ENCODE measurements around the gene SERPINB12.

SERPINB12 gene

GRCh38 chr18:63564561-63564960, 22.4 kb downstream of the SERPINB12 start:
- Histone ChIP-seq H3K36me3 (no peaks in the 10 kb centered on the region), H3K27me3 (no peaks in the 10 kb centered on the region), H4K20me1 (no peaks in the 10 kb centered on the region), H3K9ac (no peak overlapping the region), H3K9me3 (replicated peaks in 1 of 11) (peaks cover 0 to 6% (median 0%) of the 10 kb centered on the region in 11 experiments; a peak in 4 of 22 replicates), H3K27ac (no peak overlapping the region), H3K4me1 (peaks cover 10 to 23% (median 14%) of the 10 kb centered on the region in 10 experiments; a peak in 19 of 20 replicates), H3K4me3 (no peak overlapping the region), H3K4me2 (no peak overlapping the region)
- TF ChIP-seq Cebpa-rat (IDR thresholded peaks at IDR 0.05), result no peak

- H3K9me3 ChIP-seq (replicated peaks in 1 of 11), result peaks cover 0 to 5% (median 0%) of the 10 kb centered on the region in 11 experiments; a peak in 2 of 22 replicates
- peaks cover 6 to 17% (median 8%) of the 10 kb centered on the region in 10 experiments; a peak in 19 of 20 replicates for H3K4me1 ChIP-seq
- no peak overlapping the region for H3K4me3 ChIP-seq
- TF ChIP-seq Cebpa-rat (IDR thresholded peaks at IDR 0.05), result no peak
- H3K4me2 ChIP-seq, result no peak overlapping the region
- no peaks in the 10 kb centered on the region for H3K27me3 ChIP-seq
- H3K27ac ChIP-seq, result no peak overlapping the region
- H3K36me3 ChIP-seq, result no peaks in the 10 kb centered on the region
- H4K20me1 ChIP-seq, result no peaks in the 10 kb centered on the region
- H3K9ac ChIP-seq, result no peak overlapping the region
Observed at GRCh38 chr18:63567276-63567675, 25.1 kb downstream of the SERPINB12 start.

GRCh38 chr18:63567825-63568224, 25.7 kb downstream of the SERPINB12 start:
- Histone ChIP-seq H3K4me1 (peaks cover 1 to 11% (median 3%) of the 10 kb centered on the region in 10 experiments; a peak in 12 of 20 replicates), H4K20me1 (no peaks in the 10 kb centered on the region), H3K9ac (no peak overlapping the region), H3K27me3 (no peaks in the 10 kb centered on the region), H3K4me3 (no peak overlapping the region), H3K27ac (no peak overlapping the region), H3K4me2 (no peak overlapping the region), H3K36me3 (no peaks in the 10 kb centered on the region), H3K9me3 (replicated peaks in 1 of 11) (peaks cover 0 to 5% (median 0%) of the 10 kb centered on the region in 11 experiments; a peak in 2 of 22 replicates)
- no peak for TF ChIP-seq Cebpa-rat (IDR thresholded peaks at IDR 0.05)

GRCh38 chr18:63570721-63571120, 28.6 kb downstream of the SERPINB12 start:
- Histone ChIP-seq H3K36me3 (no peaks in the 10 kb centered on the region), H3K9me3 (replicated peaks in 1 of 11) (peaks cover 0 to 5% (median 0%) of the 10 kb centered on the region in 11 experiments; a peak in 1 of 22 replicates), H3K9ac (no peak overlapping the region), H3K4me3 (no peak overlapping the region), H3K4me2 (no peak overlapping the region), H3K27me3 (no peaks in the 10 kb centered on the region), H3K4me1 (peaks cover 0 to 5% (median 0%) of the 10 kb centered on the region in 10 experiments; a peak in 2 of 20 replicates), H3K27ac (no peak overlapping the region), H4K20me1 (no peaks in the 10 kb centered on the region)
- TF ChIP-seq Cebpa-rat (IDR thresholded peaks at IDR 0.05), result no peak

- Histone ChIP-seq H3K9me3 (replicated peaks in 1 of 11) (no peaks in the 10 kb centered on the region), H3K4me2 (no peak overlapping the region), H3K4me1 (peaks cover 0 to 5% (median 0%) of the 10 kb centered on the region in 10 experiments; a peak in 3 of 20 replicates), H3K9ac (no peak overlapping the region), H3K27me3 (no peaks in the 10 kb centered on the region), H4K20me1 (no peaks in the 10 kb centered on the region), H3K27ac (no peak overlapping the region), H3K4me3 (no peak overlapping the region), H3K36me3 (no peaks in the 10 kb centered on the region)
- TF ChIP-seq Cebpa-rat (IDR thresholded peaks at IDR 0.05), result no peak
Observed at GRCh38 chr18:63575681-63576080, 33.5 kb downstream of the SERPINB12 start.

- H3K4me3 ChIP-seq, result no peak overlapping the region
- no peak overlapping the region for H3K9ac ChIP-seq
- no peak for TF ChIP-seq Cebpa-rat (IDR thresholded peaks at IDR 0.05)
- H3K27ac ChIP-seq, result no peak overlapping the region
- no peaks in the 10 kb centered on the region for H3K9me3 ChIP-seq (replicated peaks in 1 of 11)
- H4K20me1 ChIP-seq, result no peaks in the 10 kb centered on the region
- H3K36me3 ChIP-seq, result no peaks in the 10 kb centered on the region
- H3K4me2 ChIP-seq, result no peak overlapping the region
- no peaks in the 10 kb centered on the region for H3K27me3 ChIP-seq
- peaks cover 0 to 5% (median 0%) of the 10 kb centered on the region in 10 experiments; a peak in 3 of 20 replicates for H3K4me1 ChIP-seq
Observed at GRCh38 chr18:63578357-63578958, 36.3 kb downstream of the SERPINB12 start.

GRCh38 chr18:63579616-63580015, 37.4 kb downstream of the SERPINB12 start:
- H3K36me3 ChIP-seq, result no peaks in the 10 kb centered on the region
- no peak overlapping the region for H3K4me3 ChIP-seq
- H3K4me2 ChIP-seq, result no peak overlapping the region
- no peak overlapping the region for H3K27ac ChIP-seq
- H3K9ac ChIP-seq, result no peak overlapping the region
- H3K27me3 ChIP-seq, result no peaks in the 10 kb centered on the region
- H4K20me1 ChIP-seq, result no peaks in the 10 kb centered on the region
- peaks cover 0 to 5% (median 2%) of the 10 kb centered on the region in 10 experiments; a peak in 9 of 20 replicates for H3K4me1 ChIP-seq
- no peaks in the 10 kb centered on the region for H3K9me3 ChIP-seq (replicated peaks in 1 of 11)
- no peak for TF ChIP-seq Cebpa-rat (IDR thresholded peaks at IDR 0.05)

- no peak for TF ChIP-seq Cebpa-rat (IDR thresholded peaks at IDR 0.05)
- Histone ChIP-seq H3K4me2 (peak overlapping the region in 2 of 11 experiments; percentile 28 to 65; a peak in 1 of 22 replicates), H3K9me3 (replicated peaks in 1 of 11) (peaks cover 0 to 13% (median 6%) of the 10 kb centered on the region in 11 experiments; a peak in 7 of 22 replicates), H3K4me1 (peaks cover 0 to 25% (median 2%) of the 10 kb centered on the region in 10 experiments; a peak in 8 of 20 replicates), H3K36me3 (no peaks in the 10 kb centered on the region), H3K9ac (no peak overlapping the region), H3K27me3 (no peaks in the 10 kb centered on the region), H4K20me1 (no peaks in the 10 kb centered on the region), H3K4me3 (no peak overlapping the region), H3K27ac (no peak overlapping the region)
Observed at GRCh38 chr18:63585988-63586387, 43.8 kb downstream of the SERPINB12 start.

- Histone ChIP-seq H3K9ac (no peak overlapping the region), H4K20me1 (no peaks in the 10 kb centered on the region), H3K4me3 (no peak overlapping the region), H3K36me3 (no peaks in the 10 kb centered on the region), H3K4me2 (no peak overlapping the region), H3K27ac (no peak overlapping the region), H3K4me1 (peaks cover 0 to 26% (median 2%) of the 10 kb centered on the region in 10 experiments; a peak in 8 of 20 replicates), H3K9me3 (replicated peaks in 1 of 11) (peaks cover 0 to 13% (median 6%) of the 10 kb centered on the region in 11 experiments; a peak in 7 of 22 replicates), H3K27me3 (no peaks in the 10 kb centered on the region)
- TF ChIP-seq Cebpa-rat (IDR thresholded peaks at IDR 0.05), result no peak
Observed at GRCh38 chr18:63586431-63586830, 44.3 kb downstream of the SERPINB12 start.

- no peaks in the 10 kb centered on the region for H3K27me3 ChIP-seq
- TF ChIP-seq Cebpa-rat (IDR thresholded peaks at IDR 0.05), result no peak
Observed at GRCh38 chr18:63586966-63587365, 44.8 kb downstream of the SERPINB12 start, which contains the start of gene SERPINB13. Gene SERPINB13, plus strand, starts transcription at chr18:63587343. Its CDS starts 1,325 bp downstream, at chr18:63588668.

More at GRCh38 chr18:63586966-63587365, 44.8 kb downstream of the SERPINB12 start, which contains the start of gene SERPINB13:
- no peak within 1 kb of the TSS for H3K4me3 ChIP-seq
- peaks cover 0 to 13% (median 6%) of the 10 kb centered on the region in 11 experiments; a peak in 7 of 22 replicates for H3K9me3 ChIP-seq (replicated peaks in 1 of 11)
- no peaks in the 10 kb centered on the region for H3K36me3 ChIP-seq
- H3K4me1 ChIP-seq, result peaks cover 0 to 26% (median 2%) of the 10 kb centered on the region in 10 experiments; a peak in 8 of 20 replicates
- no peak within 1 kb of the TSS for H3K4me2 ChIP-seq
- no peak within 1 kb of the TSS for H3K9ac ChIP-seq
- H4K20me1 ChIP-seq, result no peaks in the 10 kb centered on the region
- H3K27ac ChIP-seq, result no peak within 1 kb of the TSS
